Astrocyte of the spinal cord (primary cell): Measurements from ENCODE around the gene MTTP.

ENCODE experiments used
- DNase-seq: peaks from one replicate; pipeline ENCODE4 v3.0.0; 2011; ENCODE audit warnings: low read depth, low spot score
- H3K4me3 ChIP-seq: 2 replicates; pipeline ENCODE4 v1.5.1; 2011; ENCODE audit warnings: low read depth, mild to moderate bottlenecking, low read length, moderate library complexity
- in situ Hi-C: cut with HindIII; loops from 2 replicates; pipeline ENCODE4 v1.10.0; 2017; ENCODE audit warnings: low sequenced_read_pairs
- TF ChIP-seq, protein P1 (sequence below): IDR thresholded peaks from 2 replicates; pipeline ENCODE4 v1.5.1; 2012; ENCODE audit warnings: low read depth, mild to moderate bottlenecking, low read length, inconsistent platforms

The MTTP gene

DNA sequence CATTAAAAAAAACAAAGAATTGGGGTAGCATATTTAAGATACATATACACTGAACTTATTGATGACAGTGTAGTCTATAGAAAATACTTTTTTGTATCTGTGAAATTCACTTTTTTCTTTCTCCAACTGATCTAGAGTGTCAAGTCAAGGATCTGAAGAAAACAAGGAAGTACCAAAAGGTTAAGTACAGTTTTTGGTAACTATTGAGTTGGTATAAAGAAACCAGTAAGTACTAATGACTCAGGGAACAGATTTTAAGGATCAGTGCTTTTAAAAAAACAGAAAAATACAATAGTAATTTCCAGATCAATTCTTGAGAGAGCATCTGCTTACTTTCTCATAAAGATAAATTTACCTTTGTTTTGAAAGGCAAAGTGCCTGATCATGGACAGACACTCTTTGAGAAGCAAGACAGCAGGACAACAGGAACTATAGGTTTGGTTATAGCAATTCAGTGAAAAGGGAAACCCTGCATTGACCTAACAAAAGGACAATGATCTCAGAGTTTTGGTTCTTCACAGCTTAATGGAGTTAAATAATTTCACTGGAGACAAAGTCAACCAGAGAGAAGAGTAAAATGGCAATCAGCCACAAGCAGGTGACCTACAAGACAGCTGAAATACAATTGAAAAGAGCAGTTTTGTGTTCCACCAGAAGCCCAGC is 34.2 kb upstream of the MTTP start:
- in situ Hi-C loops = no loop called here
- H3K4me3 ChIP-seq = no peak overlapping the region
- TF ChIP-seq, protein P1, sequence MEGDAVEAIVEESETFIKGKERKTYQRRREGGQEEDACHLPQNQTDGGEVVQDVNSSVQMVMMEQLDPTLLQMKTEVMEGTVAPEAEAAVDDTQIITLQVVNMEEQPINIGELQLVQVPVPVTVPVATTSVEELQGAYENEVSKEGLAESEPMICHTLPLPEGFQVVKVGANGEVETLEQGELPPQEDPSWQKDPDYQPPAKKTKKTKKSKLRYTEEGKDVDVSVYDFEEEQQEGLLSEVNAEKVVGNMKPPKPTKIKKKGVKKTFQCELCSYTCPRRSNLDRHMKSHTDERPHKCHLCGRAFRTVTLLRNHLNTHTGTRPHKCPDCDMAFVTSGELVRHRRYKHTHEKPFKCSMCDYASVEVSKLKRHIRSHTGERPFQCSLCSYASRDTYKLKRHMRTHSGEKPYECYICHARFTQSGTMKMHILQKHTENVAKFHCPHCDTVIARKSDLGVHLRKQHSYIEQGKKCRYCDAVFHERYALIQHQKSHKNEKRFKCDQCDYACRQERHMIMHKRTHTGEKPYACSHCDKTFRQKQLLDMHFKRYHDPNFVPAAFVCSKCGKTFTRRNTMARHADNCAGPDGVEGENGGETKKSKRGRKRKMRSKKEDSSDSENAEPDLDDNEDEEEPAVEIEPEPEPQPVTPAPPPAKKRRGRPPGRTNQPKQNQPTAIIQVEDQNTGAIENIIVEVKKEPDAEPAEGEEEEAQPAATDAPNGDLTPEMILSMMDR = no peak
- no peak for DNase-seq

DNA sequence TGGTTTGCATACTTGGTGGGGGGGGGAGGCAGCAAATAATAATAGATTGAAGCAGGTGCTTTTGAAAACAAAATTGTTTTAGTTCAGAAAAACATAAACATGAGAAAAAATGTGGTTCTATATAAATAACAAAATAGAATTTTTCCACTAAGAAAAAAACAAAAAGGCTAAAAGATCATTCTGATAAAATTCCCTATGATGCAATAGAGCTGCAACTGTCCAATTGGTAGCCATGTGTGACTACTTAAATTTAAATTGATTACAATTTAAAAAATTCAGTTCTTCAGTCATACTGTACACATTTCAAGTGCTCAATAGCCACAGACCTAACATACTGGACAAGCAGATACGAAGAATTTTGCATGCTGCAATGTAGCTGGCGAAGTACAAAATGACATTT is 21.8 kb upstream of the MTTP start:
- in situ Hi-C loops = no loop called here
- TF ChIP-seq, protein P1 = no peak

DNA sequence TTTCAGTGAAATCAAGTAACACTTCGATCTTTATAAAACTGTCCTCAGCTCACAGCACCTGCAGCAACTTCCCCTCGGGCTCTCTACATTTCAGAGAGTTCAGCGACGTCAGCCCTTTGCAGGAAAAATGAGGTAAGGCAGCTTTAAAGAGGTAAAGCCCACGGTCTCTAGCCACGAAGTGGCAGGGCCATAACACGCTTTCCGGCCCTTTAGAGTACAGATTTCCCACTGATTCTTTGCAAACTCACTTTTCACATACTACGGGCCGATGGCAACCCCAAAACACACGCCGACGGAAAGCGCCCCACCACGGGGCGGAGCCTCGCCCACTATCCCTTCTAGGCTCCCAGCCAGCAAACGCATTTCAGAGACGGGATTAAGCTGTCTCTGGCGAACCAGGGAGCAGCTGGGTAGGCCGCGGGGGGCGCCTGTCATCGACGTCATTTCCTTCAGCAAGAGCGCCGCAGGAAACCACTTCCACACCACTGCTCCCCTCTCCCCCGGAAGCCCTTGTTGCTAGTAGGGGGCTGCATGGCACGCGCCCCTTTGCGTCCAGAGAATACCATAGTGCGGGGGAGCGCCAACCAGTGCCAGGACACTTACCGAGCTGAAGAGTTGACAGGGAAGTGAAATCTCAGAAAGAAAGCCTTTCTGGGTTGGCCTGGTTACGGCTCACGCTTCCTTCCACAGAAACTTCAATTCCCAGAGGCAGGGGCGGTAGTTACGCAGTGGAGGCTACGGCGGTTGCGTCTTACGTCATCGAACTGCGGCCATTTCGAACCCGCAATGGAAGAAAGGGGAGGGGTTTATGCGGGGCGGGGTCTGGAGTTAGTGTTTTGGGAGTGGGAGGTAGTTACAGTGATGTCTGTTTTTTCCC is 11.1 kb upstream of the MTTP start, which contains the start of gene TRMT10A:
TRMT10A (minus strand) TSS at position 730 of the 877 bp plus-strand sequence. CDS start 4,701 bp downstream, outside the sequence.
- peak; percentile 99 for DNase-seq
- peak within 1 kb of the TSS; percentile 87 for H3K4me3 ChIP-seq
- TF ChIP-seq, protein P1 = no peak
- in situ Hi-C loops = no loop called here

More for the DNA sequence above, 21.8 kb upstream of the MTTP start:
- DNase-seq = no peak
- no peak overlapping the region for H3K4me3 ChIP-seq

DNA sequence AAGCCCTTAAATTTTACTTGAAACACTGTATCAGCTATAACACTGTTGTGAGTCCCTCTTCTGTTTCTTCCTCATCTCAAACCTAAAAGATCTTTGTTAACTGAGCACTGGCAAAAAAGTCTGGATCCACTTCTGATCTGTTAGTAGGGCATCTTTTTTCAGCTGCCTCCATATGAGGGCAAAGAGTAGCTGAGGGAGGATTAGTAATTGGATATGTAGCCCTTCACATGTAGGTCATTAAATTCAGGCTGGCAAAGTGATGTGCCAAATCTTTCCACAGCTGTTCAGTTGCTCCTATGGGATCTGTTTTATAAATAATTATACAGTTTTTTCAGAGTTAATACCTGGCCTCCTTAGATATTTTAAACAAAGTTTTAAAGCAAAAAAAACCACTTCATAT is 9.7 kb upstream of the MTTP start:
- in situ Hi-C loops = no loop called here
- no peak overlapping the region for H3K4me3 ChIP-seq
- TF ChIP-seq, protein P1 = no peak
- DNase-seq = no peak

DNA sequence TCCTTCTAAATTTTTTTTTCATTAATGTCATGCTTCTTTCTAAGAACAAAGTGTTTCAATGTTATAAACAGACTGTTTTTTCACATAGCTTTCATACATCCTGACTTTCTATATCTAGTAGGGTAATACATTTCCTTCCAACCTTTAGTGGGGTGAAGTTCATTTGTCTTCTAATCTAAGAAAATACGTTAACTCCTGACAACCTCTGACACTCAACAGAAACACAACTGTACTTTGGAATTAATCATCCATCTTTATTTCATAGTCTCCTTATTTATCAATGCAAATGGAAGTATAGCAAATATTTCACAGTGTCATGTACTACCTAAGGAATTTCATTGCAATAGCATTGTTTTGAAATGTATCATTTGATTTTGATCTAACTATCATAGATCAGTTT is 2.7 kb upstream of the MTTP start:
- no peak for DNase-seq
- in situ Hi-C loops = no loop called here
- TF ChIP-seq, protein P1 = no peak
- H3K4me3 ChIP-seq = no peak overlapping the region

DNA sequence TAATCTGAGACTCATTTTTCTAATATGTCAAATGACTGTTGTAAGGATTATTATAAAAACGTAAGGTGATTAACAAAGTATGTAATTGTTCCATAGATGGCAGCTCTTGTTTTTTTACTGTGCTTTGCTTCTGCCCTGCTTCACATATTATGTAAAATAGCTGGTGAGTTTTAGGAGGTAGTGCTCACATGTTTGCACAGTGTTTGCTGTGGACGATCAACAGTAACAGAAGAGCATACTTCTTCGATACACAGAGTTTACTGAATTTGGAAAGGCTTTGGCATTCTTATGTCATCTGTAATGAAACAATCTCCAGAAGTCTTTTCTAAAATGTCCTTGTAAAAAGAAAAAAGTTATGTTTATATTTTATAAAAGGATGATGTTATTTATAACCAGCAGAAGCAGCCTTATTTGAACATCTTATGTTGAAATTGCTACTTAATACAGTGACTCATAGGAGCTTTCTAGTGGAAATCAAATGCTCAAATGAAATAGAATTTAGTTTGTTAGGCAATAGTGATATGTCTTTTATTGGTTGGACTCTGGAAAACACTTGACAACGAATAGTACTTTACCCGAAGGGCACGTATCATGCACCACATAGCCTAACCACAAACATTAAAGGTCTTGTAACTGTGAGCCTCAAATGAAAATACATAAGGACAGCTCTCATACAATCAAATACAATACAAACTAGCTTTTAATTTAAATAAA is 1.9 kb upstream of the MTTP start:
- H3K4me3 ChIP-seq = no peak overlapping the region
- no peak for DNase-seq
- TF ChIP-seq, protein P1 = no peak
- in situ Hi-C loops = no loop called here
